GM18858 (cell line): Measurements from ENCODE around the gene SYS1.
"Not testable (repeated sequence)": the region's sequence is repeated elsewhere in the genome, so short reads cannot be mapped to it uniquely, and the experiment has no call there.

Source experiments
- ATAC-seq: cut with Tn5 transposase; IDR thresholded peaks from one replicate; pipeline ENCODE4 v1.9.1; 2021; ENCODE audit not compliant: unreplicated experiment

SYS1 gene

GRCh38 chr20:45339799-45340198 is 23.2 kb upstream of the SYS1 start:
- ATAC-seq: no peak

- ATAC-seq: no peak
Measured at GRCh38 chr20:45340236-45340847, 22.6 kb upstream of the SYS1 start.

- no peak for ATAC-seq
Measured at GRCh38 chr20:45340951-45341350, 22.0 kb upstream of the SYS1 start.

- no peak for ATAC-seq
Measured at GRCh38 chr20:45341579-45341938, 21.4 kb upstream of the SYS1 start.

- ATAC-seq: no peak
Measured at GRCh38 chr20:45341939-45342854, 20.8 kb upstream of the SYS1 start.

GRCh38 chr20:45342855-45343531 is 20.0 kb upstream of the SYS1 start:
- no peak for ATAC-seq

GRCh38 chr20:45343532-45344167 is 19.3 kb upstream of the SYS1 start:
- no peak for ATAC-seq

- no peak for ATAC-seq
Measured at GRCh38 chr20:45344168-45344860, 18.6 kb upstream of the SYS1 start.

- no peak for ATAC-seq
Measured at GRCh38 chr20:45345104-45345936, 17.6 kb upstream of the SYS1 start.

- no peak for ATAC-seq
Measured at GRCh38 chr20:45346291-45346718, 16.7 kb upstream of the SYS1 start.

GRCh38 chr20:45346851-45347250 is 16.1 kb upstream of the SYS1 start:
- no peak for ATAC-seq

GRCh38 chr20:45347297-45347935 is 15.5 kb upstream of the SYS1 start:
- ATAC-seq: no peak

GRCh38 chr20:45347936-45348778 is 14.8 kb upstream of the SYS1 start, which contains the start of gene SDC4:
Gene SDC4, minus strand, starts transcription at chr20:45348424. Its CDS starts 40 bp downstream, at chr20:45348384.
- ATAC-seq: no peak

GRCh38 chr20:45350217-45350616 is 12.7 kb upstream of the SYS1 start:
- no peak for ATAC-seq

GRCh38 chr20:45350795-45351194 is 12.2 kb upstream of the SYS1 start:
- not testable (repeated sequence) for ATAC-seq

GRCh38 chr20:45352729-45353128 is 10.2 kb upstream of the SYS1 start:
- no peak for ATAC-seq

GRCh38 chr20:45353746-45354145 is 9.2 kb upstream of the SYS1 start:
- no peak for ATAC-seq

GRCh38 chr20:45354423-45355208 is 8.3 kb upstream of the SYS1 start:
- no peak for ATAC-seq
